ENCODE measurements around the gene COL11A2. TPM values are rescaled to one million over a fixed set of nuclear protein-coding genes. Genes with fewer than 3 reads are reported as not detected.

The COL11A2 gene
- total RNA-seq, 2 experiments from 2014 or later = 2.8 to 3.0 TPM

DNA sequence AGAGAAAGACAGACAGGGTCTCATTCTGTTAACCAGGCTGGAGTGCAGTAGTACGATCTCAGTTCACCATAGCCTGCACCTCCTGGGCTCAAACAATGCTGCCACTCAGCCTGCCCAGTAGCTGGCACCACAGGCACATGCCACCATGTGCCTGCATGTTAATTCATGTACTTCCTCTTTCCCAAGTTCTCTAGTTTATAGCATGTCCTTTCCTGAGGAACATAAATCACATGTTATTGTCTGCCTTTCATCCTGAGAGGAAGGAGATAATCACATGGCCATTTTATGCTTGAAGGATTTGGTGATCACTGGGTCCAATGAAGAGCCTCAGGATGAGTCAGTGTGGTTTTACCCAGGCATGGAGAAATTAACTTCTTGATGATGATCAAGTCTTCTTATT lies 47.9 kb downstream of the COL11A2 start:
- H3K36me3 Mint-ChIP-seq (ENCODE audit: low read depth) = no peaks in the 10 kb centered on the region
- POLR2A ChIA-PET = no interaction called here
- H3K27me3 ChIP-seq (ENCODE audit: control insufficient read depth in 1 of 2, insufficient read depth in 2 of 2, low read length in 2 of 2) = peaks cover 14% of the 10 kb centered on the region in 2 experiments
- peaks cover 57% of the 10 kb centered on the region for H3K27me3 Mint-ChIP-seq
- H3K9me3 Mint-ChIP-seq = no peaks in the 10 kb centered on the region
- peaks cover 0 to 6% of the 10 kb centered on the region in 2 experiments for H3K9me3 ChIP-seq (ENCODE audit: control insufficient read depth in 1 of 2, insufficient read depth in 1 of 2, low read length in 2 of 2)
- no peak overlapping the region for H3K27ac Mint-ChIP-seq
- no peak overlapping the region for H3K27ac ChIP-seq (ENCODE audit: low read depth in 1 of 2, low read length in 2 of 2)
- DNase-seq = peak in 2 of 14 experiments; percentile 47 to 52
- no peak overlapping the region for H3K4me3 ChIP-seq (ENCODE audit: low read length)
- no peak for TF ChIP-seq CTCF (IDR thresholded peaks at IDR 0.05)
- no peak for ATAC-seq (ENCODE audit: poor library complexity)
- H3K36me3 ChIP-seq (ENCODE audit: insufficient read depth, low read length) = no peaks in the 10 kb centered on the region
- CTCF ChIA-PET = interaction anchor here (1.2 kb wide), 1 partner anchor 18 kb away, joined by 3 read pairs; no protein-coding TSS in a partner anchor
- intact Hi-C loops (cut with DNase I, micrococcal nuclease) = loop anchor here (2.0 to 10.0 kb wide), 2 partner anchors 16 to 230 kb away; no protein-coding TSS in a partner anchor
- no peaks in the 10 kb centered on the region for H3K4me1 Mint-ChIP-seq (ENCODE audit: low read depth)
- no peak overlapping the region for H3K4me3 Mint-ChIP-seq
- no peaks in the 10 kb centered on the region for H3K4me1 ChIP-seq (ENCODE audit: insufficient read depth, low read length)

- DNase-seq (peak in 1 of 14 experiments; percentile 27), ATAC-seq (ENCODE audit: poor library complexity) (no peak)
- TF ChIP-seq CTCF (IDR thresholded peaks at IDR 0.05) = no peak
- Mint-ChIP-seq H3K36me3 (ENCODE audit: low read depth) (no peaks in the 10 kb centered on the region), H3K4me3 (no peak overlapping the region), H3K27me3 (peaks cover 53% of the 10 kb centered on the region), H3K4me1 (ENCODE audit: low read depth) (no peaks in the 10 kb centered on the region), H3K9me3 (no peaks in the 10 kb centered on the region), H3K27ac (no peak overlapping the region)
- CTCF ChIA-PET = no interaction called here
- Histone ChIP-seq H3K4me1 (ENCODE audit: insufficient read depth, low read length) (no peaks in the 10 kb centered on the region), H3K4me3 (ENCODE audit: low read length) (no peak overlapping the region), H3K27me3 (ENCODE audit: control insufficient read depth in 1 of 2, insufficient read depth in 2 of 2, low read length in 2 of 2) (peaks cover 9 to 10% of the 10 kb centered on the region in 2 experiments), H3K27ac (ENCODE audit: low read depth in 1 of 2, low read length in 2 of 2) (no peak overlapping the region), H3K9me3 (ENCODE audit: control insufficient read depth in 1 of 2, insufficient read depth in 1 of 2, low read length in 2 of 2) (peaks cover 0 to 6% of the 10 kb centered on the region in 2 experiments), H3K36me3 (ENCODE audit: insufficient read depth, low read length) (no peaks in the 10 kb centered on the region)
- POLR2A ChIA-PET = no interaction called here
- intact Hi-C loops (cut with DNase I, micrococcal nuclease) = loop anchor here in 1 of 2 experiments (10.0 kb wide), 1 partner anchor 232 kb away; no protein-coding TSS in a partner anchor
Measured at GRCh38 chr6:33143113-33143770, 49.0 kb downstream of the COL11A2 start.

GRCh38 chr6:33142501-33143070 lies 49.7 kb downstream of the COL11A2 start:
- Histone ChIP-seq H3K4me3 (ENCODE audit: low read length) (no peak overlapping the region), H3K36me3 (ENCODE audit: insufficient read depth, low read length) (no peaks in the 10 kb centered on the region), H3K27me3 (ENCODE audit: control insufficient read depth in 1 of 2, insufficient read depth in 2 of 2, low read length in 2 of 2) (peaks cover 9 to 10% of the 10 kb centered on the region in 2 experiments), H3K4me1 (ENCODE audit: insufficient read depth, low read length) (no peaks in the 10 kb centered on the region), H3K9me3 (ENCODE audit: control insufficient read depth in 1 of 2, insufficient read depth in 1 of 2, low read length in 2 of 2) (peaks cover 0 to 6% of the 10 kb centered on the region in 2 experiments), H3K27ac (ENCODE audit: low read depth in 1 of 2, low read length in 2 of 2) (no peak overlapping the region)
- Mint-ChIP-seq H3K27me3 (peaks cover 47% of the 10 kb centered on the region), H3K36me3 (ENCODE audit: low read depth) (no peaks in the 10 kb centered on the region), H3K4me3 (no peak overlapping the region), H3K4me1 (ENCODE audit: low read depth) (no peaks in the 10 kb centered on the region), H3K9me3 (no peaks in the 10 kb centered on the region), H3K27ac (no peak overlapping the region)
- ChIA-PET POLR2A (no interaction called here), CTCF (no interaction called here)
- ATAC-seq (ENCODE audit: poor library complexity) (no peak), DNase-seq (no peak)
- intact Hi-C loops (cut with DNase I, micrococcal nuclease) = loop anchor here in 1 of 2 experiments (10.0 kb wide), 1 partner anchor 232 kb away; no protein-coding TSS in a partner anchor
- TF ChIP-seq CTCF (IDR thresholded peaks at IDR 0.05) = no peak

All from CD4-positive, alpha-beta T cell (primary cell).